ENCODE data around the gene PTGES.
A peak's percentile ranks its signal among the peaks of the same experiment; 100 is the strongest.

GRCh38 chr9:129726322-129727160, 26.3 kb downstream of the PTGES start:
- TF ChIP-seq POLR2AphosphoS5 (IDR thresholded peaks at IDR 0.05) (no peak), CTCF (IDR thresholded peaks at IDR 0.05) (peak in 3 of 4 experiments; percentile 58 to 90 (median 74)), POLR2A (IDR thresholded peaks at IDR 0.05) (no peak), EP300 (IDR thresholded peaks at IDR 0.05) (no peak)

All from sigmoid colon (tissue), 4 donors.